ENCODE data around the gene GPR63. TPM values are rescaled to one million over a fixed set of nuclear protein-coding genes. Genes with fewer than 3 reads are reported as not detected.
"Not testable (repeated sequence)": the region's sequence is repeated elsewhere in the genome, so short reads cannot be mapped to it uniquely, and the experiment has no call there.

The GPR63 gene, protein sequence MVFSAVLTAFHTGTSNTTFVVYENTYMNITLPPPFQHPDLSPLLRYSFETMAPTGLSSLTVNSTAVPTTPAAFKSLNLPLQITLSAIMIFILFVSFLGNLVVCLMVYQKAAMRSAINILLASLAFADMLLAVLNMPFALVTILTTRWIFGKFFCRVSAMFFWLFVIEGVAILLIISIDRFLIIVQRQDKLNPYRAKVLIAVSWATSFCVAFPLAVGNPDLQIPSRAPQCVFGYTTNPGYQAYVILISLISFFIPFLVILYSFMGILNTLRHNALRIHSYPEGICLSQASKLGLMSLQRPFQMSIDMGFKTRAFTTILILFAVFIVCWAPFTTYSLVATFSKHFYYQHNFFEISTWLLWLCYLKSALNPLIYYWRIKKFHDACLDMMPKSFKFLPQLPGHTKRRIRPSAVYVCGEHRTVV
- 0.56 TPM for polyA plus RNA-seq (2013, experiment 1 of 2; ENCODE audit: insufficient read length)
- 0.67 TPM for polyA plus RNA-seq (2013, experiment 2 of 2; ENCODE audit: insufficient read length)

DNA sequence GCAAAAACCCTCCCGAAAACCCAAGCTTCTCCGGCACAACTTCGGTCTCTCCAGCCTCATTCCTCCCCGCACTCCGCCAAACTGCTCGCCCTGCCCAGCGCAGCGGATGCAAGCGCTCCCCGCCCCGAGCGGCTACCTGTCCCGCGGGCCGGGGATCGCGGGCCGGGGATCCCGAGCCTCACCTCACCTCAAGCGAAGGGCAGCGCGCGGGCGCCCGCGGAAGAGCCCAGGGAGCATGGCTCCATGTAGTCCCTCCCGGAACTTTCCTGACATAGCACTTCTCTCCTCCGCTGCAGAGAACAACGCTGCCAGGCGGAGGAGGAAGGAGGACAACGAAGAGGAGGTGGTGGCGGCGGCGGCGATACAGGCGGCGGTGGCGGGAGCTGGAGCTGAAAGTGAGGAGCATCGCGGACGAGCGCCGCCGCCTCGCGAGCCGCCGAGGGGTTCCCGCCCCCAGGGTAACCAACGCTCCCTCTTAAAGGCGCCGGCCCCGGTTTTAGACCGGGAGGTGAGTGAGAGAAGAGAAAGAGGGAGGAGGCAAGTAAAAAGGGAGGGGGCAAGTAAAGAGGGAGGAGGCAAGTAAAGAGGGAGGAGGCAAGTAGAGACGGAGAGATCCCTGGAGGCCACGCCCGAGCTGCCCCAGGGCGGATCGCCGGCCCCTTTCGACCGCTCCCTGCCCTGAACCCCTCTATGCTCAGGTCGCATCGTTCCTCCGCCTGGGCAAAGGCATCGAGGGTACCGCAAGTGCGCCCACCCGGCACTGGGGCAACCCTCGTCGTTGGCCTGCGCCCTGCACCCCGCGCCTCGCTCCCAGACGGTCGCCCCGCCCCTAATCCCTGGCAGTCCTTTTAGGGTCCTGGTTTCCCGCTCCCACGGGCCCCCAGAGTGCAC is at the start of gene GPR63:
TSS of gene GPR63 (minus strand) at position 397 of the 891 bp plus-strand sequence. CDS start 37,746 bp downstream, outside the sequence.
- peak; percentile 86 for DNase-seq

DNA sequence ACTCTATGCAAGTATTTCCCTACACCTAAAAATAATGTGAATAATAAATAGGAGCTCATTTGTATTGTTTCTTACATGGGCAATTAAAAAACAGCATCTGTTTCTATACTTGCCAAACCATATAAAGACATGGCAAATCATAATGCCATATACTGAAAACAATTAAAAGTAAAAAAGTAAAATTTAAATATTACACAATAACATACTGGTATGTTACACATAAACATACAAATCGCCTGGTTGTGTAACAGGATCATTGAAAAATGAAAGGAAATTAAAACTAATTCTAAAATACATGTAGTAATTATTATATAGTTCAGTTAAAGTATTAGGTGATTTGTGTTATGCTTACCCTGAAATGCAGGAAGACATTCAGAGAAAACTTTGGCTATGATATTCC is 49.2 kb upstream of the GPR63 start:
- DNase-seq = no peak

DNA sequence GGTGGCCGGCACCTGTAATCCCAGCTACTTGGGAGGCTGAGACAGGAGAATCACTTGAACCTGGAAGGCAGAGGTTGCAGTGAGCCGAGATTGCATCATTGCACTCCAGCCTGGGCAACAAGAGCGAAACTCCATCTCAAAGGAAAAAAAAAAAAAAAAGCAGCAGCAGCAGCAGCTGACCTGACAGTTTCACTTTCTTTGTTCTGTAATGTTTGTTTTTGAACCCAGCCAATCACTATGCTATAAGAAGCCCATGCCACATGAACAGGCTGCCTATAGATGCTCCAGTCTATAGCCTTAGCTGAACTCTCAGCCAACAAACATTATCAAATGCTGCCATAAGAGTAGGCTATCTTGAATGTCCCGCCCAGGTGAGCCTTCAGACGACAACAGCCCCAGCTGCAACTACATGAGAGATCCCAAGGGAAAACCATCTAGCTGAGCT is 47.9 kb upstream of the GPR63 start:
- DNase-seq = not testable (repeated sequence)

DNA sequence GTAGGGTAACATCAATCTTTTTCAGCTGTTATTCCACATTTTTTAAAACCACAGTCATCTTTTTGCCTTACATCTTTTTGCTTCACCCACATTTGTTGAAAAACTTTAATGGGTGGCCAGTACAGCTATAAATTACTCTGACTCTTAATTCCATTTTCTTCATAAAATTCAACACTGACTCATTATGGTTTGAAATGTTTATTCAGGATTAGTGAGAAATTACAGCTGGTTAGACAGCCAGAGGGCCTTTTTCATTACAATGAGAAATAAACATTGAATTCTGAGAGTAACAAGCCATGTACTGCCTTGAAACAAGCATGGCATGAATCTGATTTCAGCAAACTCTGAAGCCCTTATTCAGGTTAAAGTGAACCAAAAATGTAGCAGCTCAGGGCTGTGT is 40.9 kb upstream of the GPR63 start:
- DNase-seq = no peak

DNA sequence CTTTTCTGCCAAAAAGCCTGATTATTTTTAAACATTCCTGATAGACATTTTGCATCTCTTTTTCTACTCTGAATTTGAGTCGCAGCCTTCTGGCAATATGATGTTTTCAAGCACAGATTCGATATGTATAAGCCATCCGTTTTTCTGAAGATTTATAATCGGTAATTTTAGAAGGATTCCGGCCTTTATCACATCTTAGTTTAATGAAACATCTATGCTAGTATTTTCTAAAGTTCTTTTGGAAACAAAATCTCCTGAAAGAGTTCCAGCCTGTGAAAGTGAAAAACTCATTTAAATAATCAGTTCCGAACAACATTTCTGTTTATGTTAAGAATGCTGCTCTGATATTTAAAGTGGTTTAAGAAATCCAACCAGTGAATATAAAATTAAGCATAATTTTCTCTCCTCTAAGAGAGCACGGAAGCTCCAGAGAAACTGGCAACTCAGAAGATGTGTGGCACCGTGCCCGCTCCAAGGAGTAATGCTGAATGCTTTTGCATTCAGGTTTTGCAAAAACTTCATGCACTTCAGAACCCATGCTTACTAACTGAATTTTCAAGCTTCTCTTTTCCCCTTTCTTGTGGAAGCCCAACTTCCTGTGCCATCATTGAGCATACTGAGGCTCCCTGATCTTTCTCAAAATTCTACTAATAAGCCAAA is 39.7 kb upstream of the GPR63 start:
- no peak for DNase-seq

DNA sequence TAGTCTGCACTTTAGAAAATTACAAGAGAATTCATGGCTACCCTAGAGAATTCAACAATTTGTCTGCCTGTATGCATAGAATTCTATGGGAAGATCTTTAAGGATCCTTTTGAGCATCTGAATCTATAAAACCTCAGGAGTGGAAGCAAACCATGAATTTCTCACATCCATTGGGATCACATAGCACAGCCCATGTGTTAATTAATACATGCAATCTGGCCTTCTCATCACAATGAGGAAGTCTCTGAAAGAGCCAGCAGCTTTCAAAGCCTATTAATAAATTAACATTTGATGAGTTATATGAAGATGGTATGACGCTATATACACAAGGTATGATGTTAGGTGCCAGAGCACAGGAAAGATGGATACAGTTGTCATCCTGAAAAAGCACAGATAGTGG is 35.7 kb upstream of the GPR63 start:
- DNase-seq = no peak

DNA sequence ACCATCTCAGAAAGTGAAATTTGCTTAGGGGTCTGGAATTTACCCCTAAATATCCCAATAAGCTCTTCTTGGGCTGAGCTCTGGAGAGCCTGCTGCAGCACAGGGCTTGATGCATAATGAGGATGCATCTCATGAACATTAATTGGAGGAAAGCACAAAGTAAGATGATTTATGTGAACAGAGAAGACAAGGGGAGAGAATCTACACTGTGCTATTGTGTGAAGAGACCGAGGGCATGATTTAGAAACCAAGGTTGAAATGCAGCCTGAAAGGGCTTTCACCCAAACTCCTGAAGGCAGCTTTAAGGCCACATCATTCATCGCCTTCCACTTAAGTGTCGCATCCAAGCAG is 27.8 kb upstream of the GPR63 start:
- DNase-seq = no peak

DNA sequence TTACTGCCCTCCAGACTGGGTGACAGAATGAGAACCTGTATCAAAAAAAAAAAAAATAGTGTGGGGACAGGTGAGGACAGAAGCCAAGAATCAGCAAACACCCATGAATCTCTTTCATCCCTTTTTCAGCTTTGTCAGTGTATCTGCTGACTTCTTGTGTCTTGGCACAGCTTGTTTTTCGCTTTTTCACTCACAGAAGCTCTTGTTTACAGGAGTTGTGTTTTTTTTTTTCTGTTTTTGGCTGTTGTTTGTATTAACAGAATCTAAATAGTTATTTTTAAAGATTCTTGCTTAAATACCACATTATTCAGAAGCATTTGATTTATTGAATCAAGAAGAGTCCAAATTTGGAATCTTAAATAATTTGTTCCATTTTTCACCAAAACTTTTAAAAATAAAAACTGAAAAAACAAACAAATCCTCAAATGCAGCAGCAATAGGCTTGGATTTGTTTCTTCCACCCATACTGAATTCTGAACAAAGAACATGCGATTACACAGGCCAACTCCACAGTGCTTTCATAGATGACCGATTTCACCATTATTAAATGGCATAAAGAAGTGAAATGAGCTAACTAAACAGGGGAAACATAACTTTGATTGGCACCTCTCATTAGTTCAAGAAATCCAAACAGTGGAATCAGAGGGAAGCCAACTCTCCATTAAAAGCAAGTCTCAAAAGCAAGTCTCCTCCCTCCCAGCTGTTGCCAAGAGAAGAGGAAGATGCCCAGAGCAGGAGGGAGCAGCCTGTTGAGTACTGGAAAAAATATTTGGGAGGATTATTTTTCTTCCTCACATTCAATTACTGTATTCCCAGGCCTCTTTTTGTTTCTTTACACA is 27.2 kb upstream of the GPR63 start:
- no peak for DNase-seq

DNA sequence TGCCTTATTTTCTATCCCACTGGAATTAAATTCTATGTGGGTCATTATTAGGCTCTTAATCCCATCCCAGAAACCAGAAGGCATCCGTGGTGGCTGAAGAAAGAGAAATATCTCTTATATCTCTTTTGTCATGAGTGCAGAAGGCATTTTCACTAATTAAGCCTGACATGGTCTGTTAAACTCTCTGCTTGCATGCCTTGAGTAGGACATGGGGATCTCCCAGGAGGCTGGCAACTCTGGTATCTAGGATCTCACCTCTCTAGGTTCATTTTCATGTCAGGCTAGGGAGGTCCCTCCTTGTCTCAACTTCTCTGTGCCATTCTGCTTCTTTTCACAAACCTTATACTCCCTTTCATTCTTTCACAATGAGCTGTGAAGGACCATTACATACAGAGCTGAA is 25.3 kb upstream of the GPR63 start:
- no peak for DNase-seq

DNA sequence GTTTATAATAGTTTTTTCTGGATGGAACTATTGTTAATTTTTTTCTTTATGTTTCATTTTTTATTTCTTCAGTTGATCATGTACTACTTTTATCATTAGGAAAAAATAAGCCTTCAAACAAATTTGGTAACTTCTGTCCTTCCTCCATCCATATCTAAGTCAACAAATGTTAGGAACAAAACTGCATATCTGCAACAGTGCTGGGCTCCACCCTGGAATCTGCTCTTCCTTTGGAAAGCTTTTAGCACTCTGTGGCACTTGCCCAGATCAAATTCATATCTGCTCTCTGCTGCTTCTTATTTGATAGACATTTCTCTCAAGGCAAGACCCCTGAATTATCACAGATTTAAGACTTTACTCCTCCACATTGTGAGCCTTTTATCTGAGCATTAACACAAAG is 24.3 kb upstream of the GPR63 start:
- DNase-seq = no peak

DNA sequence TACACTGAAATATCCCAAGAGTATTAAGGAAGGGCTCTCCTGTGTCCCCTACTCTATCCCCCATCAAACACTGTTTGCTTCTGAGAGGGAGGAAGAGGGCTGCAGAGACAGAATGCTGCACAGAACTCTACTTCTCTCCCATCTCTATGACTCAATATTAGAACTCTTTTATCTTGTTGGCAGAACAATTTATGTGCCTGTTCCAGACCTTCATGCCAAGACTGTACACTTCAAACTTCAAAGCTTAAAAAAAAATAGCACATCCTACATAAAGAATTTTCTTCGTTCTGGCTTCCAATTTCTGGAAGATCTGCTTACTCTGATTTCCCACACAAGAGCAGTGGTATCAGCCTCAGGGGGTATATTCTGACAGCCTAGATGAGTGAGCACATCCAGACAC is 19.6 kb upstream of the GPR63 start:
- no peak for DNase-seq

DNA sequence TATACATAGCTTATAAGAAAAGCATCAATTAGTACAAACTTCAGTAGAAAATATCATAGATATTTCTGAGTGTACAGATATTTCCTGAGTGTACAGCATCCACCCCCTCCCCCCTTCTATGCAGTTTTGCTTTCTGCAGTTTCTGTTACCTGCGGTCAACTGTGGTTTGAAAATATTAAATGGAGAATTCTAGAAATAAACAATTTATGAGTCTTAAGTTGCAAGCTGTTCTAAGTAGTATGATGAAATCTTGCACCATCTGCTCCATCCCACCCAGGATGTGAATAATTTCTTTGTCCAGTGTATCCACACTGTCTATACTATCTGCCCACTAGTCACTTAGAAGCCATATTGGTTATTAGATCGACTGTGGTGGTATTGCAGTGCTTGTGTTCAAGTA is 15.8 kb upstream of the GPR63 start:
- no peak for DNase-seq

DNA sequence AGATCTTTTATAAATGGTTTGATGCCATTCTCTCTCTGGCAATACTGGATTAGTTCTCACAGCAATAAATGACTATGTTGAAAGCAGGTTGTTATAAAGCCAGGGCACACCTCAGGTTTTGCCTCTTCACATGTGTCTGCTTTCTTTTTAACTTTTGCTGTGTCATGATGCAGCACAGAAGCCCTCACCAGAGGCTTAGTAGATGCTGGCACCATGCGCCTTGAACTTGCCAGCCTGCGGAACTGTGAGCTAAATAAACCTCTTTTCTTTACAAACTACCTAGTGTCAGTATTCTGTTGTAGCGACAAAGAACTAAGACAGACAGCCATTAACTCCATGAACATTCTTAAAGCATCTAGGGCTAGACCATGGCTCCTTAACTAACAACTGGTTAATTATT is 15.3 kb upstream of the GPR63 start:
- DNase-seq = no peak

DNA sequence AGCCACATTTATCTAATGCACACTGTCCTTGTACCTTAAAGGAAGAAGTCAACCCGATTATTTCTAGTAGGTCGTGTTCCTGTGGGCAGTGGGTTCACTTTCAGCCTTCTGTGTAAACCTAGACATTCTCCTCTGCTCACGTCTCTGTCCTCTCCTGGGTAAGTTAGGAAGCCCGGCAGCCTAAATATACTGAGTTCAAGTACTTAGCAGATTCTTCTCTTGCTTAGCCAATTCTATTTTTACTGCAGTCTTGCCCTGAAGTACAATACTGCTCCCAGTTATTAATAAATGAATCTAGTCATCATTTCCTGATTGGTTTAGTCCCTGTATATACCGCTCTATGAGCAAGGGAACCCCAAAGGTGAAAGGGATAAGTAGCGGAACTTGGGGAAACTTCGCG is 14.6 kb upstream of the GPR63 start:
- DNase-seq = no peak

DNA sequence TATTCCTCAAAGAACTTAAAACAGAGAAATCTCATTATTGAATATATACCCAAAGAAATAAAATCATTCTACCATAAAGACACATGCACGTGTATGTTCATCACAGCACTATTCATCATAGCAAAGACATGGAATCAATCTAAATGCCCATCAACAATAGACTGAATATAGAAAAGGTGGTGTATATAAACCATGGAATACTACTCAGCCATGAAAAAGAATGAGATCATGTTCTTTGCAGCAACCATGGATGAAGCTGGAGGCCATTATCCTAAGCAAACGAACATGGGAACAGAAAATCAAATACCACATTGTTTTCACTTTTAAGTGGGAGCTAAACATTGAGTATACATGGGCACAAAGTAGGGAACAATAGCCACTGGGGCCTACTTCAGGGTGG is 12.3 kb upstream of the GPR63 start:
- no peak for DNase-seq

DNA sequence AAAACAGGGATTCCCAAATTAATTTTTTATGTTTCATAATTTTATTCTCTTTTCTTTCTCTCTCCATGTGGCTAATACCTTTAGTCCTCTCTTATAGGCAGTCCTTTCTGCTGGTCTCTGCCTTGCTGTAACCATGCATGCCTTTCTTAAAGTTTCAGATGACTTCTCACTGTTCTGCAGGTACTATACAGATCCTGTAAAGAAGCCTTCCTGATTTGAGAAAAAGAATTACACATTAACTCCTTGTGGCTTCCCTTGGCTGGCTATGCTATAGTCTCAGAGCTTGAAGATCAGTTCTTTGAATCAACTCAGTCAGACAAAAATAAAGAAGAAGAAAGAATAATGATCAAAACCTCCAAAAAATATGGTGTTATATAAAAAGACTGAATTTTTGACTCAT is 7.3 kb upstream of the GPR63 start:
- DNase-seq = no peak

DNA sequence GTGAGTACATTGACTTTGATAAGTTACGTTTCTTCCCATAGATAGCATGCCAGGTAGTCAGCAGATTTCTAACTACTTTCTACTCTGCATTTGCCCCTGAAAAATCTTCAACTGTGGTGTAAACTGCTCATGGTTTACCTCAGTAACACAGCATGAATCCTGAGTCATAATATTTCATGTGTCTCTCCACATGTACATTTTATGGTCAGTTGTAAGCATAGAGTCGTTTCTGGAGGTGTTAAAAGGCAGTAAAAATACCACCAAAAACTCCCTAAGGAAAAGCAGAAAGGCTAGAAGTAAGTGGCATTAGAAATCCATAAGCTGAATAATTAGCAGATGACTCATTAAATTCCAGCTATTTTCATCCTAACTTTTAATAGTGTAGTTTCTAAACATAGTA is 4.1 kb upstream of the GPR63 start:
- DNase-seq = peak; percentile 8

DNA sequence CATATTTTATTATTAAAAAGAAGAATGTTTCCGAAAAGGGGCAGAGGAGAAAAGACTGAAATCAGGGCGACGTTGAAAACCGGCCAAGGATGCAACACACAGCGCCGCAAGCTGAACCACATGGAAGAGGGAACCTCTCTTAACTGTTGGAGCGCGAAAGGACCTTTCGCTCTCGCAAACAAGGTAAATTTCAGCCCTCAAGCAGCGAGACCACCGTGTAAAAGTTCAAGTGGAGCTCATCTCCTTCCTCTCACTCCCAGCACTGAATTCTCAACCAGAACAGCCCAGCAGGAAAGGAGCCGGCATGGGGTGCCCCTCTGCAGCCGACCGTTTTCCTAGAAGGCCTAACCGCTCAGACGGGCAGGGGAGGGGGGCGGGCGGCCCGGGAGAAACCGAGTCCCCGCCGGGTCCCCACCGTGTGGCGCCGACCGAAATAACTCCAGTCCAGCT is 621 bp downstream of the GPR63 start:
- no peak for DNase-seq

DNA sequence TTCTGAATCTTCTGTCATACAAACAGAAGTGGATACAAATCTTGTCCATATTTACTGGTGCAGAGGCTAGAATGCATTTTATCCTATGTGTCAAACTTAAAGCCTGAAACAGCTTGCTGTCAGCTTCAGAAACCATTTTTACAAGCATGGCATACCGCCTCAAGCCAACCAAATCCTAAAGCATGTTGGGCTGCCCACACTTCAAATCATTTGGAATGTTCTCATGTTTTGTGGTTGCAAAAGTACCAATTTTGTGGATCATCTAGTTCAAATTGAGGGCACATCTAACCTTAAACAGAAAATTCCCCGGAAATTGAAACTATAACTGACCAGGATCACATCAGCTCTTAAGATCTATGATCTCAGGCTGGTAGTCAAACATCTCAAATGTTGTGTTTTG is 3.2 kb downstream of the GPR63 start:
- no peak for DNase-seq

DNA sequence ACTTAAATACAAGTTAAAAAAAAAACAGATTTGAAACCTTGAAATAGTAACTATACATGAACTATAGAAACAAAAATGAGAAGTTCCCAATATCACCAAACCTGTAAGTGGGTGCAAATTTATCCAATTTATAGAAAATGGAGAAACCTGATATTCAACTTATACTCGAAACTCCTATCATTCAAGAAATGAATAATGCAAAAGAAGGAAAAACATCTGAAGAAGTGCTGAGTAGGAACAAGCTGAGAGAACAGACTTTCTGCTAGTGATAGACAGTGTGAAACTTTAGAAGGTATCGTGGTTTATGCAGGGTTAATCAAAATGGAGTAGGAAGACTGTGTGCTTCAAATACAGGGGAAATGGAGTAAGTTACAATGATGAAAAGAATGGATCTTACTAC is 4.5 kb downstream of the GPR63 start:
- no peak for DNase-seq

DNA sequence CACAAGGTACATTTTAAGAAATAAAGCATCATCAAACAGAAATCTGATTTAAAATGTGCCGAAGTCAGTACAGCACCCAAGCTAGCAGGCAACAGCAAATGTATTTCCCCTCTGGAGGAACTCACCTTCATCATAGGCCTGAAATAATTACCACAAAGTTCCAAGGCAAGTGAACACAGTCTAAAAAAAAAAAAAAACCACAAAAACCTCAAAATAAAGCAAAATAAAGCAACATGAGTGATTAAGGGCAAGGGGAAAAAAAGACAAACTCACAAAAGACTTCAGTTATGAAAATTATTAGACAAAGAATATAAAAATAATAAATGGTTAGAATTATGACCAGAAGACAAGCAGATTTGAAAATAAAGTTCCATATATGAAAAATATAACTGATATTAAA is 10.4 kb downstream of the GPR63 start:
- DNase-seq = no peak

DNA sequence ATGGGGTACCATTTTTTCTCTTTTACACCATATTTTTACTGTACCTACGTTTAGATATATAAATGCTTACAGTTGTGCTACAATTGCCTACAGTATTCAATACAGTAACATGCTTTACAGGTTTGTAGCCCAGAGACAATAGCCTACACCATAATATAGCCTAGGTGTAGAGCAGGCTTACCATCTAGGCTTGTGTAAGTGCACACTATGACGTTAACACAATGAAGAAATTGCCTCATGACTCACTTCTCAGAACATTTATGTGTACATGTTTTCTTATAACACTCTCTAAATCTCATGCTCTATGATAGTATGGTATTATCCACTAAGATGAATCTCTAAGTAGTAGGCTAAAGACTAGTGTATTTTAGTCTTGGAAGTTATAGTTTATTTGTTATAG is 13.5 kb downstream of the GPR63 start:
- DNase-seq = no peak

Measured in fibroblast of skin of back (primary cell).